Neural cell (in vitro differentiated cells): ENCODE data around the gene ZNF804B. TPM values are rescaled to one million over a fixed set of nuclear protein-coding genes. Genes with fewer than 3 reads are reported as not detected.

Source experiments
- H2AFZ ChIP-seq: fragments of 200-600, 300-800 bp; sonication (generic), shearing (Covaris generic); 2 replicates; pipeline ENCODE4 v1.6.0; 2014; ENCODE audit warnings: low read depth, mild to moderate bottlenecking, antibody characterized with exemption, low read length, moderate library complexity
- H3F3A ChIP-seq: fragments of 200-600 bp; shearing (Covaris generic); 2 replicates; pipeline ENCODE4 v1.6.1; 2016; ENCODE audit warnings: mild to moderate bottlenecking, moderate library complexity, mixed read lengths, antibody characterized with exemption, low read length; ENCODE audit not compliant: insufficient read depth, poor library complexity, severe bottlenecking
- H3K27ac ChIP-seq: fragments of 200-600, 300-800 bp; sonication (generic), shearing (Covaris generic); 2 replicates; pipeline ENCODE4 v1.5.1; 2014; ENCODE audit warnings: mild to moderate bottlenecking, low read length, moderate library complexity
- H3K27me3 ChIP-seq: fragments of 300-800, 200-600 bp; sonication (generic), shearing (Covaris generic); 2 replicates; pipeline ENCODE4 v1.6.0; 2014; ENCODE audit warnings: mild to moderate bottlenecking, low read depth, low read length, moderate library complexity; ENCODE audit not compliant: insufficient read depth
- H3K36me3 ChIP-seq: fragments of 300-800, 200-600 bp; sonication (generic), shearing (Covaris generic); 2 replicates; pipeline ENCODE4 v1.5.1; 2014; ENCODE audit warnings: mild to moderate bottlenecking, antibody characterized with exemption, low read length, moderate library complexity; ENCODE audit not compliant: insufficient read depth
- H3K4me2 ChIP-seq: fragments of 300-800, 200-600 bp; sonication (generic), shearing (Covaris generic); 2 replicates; pipeline ENCODE4 v1.6.0; 2014; ENCODE audit warnings: mild to moderate bottlenecking, low read length
- H3K4me3 ChIP-seq: fragments of 300-800, 200-600 bp; sonication (generic), shearing (Covaris generic); 2 replicates; pipeline ENCODE4 v1.5.1; 2014; ENCODE audit warnings: mild to moderate bottlenecking, low read length, moderate library complexity
- H3K79me2 ChIP-seq: fragments of 200-600 bp; shearing (Covaris generic); replicated peaks from 2 replicates; pipeline ENCODE4 v1.6.0; 2014; ENCODE audit warnings: mild to moderate bottlenecking, low read length, moderate library complexity; ENCODE audit not compliant: insufficient read depth
- H3K9ac ChIP-seq: fragments of 300-800, 200-600 bp; sonication (generic), shearing (Covaris generic); 2 replicates; pipeline ENCODE4 v1.6.1; 2016; ENCODE audit warnings: mild to moderate bottlenecking, low read length, mixed read lengths
- H3K9me2 ChIP-seq: fragments of 200-600 bp; shearing (Covaris generic); 2 replicates; pipeline ENCODE4 v1.6.1; 2016; ENCODE audit warnings: mild to moderate bottlenecking, low read length, mixed read lengths; ENCODE audit not compliant: insufficient read depth
- H3K9me3 ChIP-seq: fragments of 200-600, 300-800 bp; sonication (generic), shearing (Covaris generic); 2 replicates; pipeline ENCODE4 v1.6.1; 2016; ENCODE audit warnings: mild to moderate bottlenecking, mixed run types, low read length, moderate library complexity, mixed read lengths
- H4K20me1 ChIP-seq: fragments of 200-600 bp; shearing (Covaris generic); 2 replicates; pipeline ENCODE4 v1.6.1; 2016; ENCODE audit warnings: mild to moderate bottlenecking, mixed run types; ENCODE audit not compliant: insufficient read depth
- EP300 ChIP-seq: fragments of 450-650 bp; conservative IDR thresholded peaks from 2 replicates; pipeline ENCODE4 v1.6.1; 2014; ENCODE audit warnings: antibody characterized with exemption, mild to moderate bottlenecking, moderate library complexity; ENCODE audit not compliant: poor library complexity, severe bottlenecking
- EZH2 ChIP-seq: fragments of 200-600, 300-800 bp; shearing (Covaris generic), sonication (generic); IDR thresholded peaks from 2 replicates; pipeline ENCODE4 v1.6.1; 2014; ENCODE audit warnings: antibody characterized with exemption, low read length, borderline replicate concordance, mild to moderate bottlenecking; ENCODE audit not compliant: insufficient read depth, poor library complexity, severe bottlenecking
- MXI1 ChIP-seq: fragments of 450-650 bp; conservative IDR thresholded peaks from 2 replicates; pipeline ENCODE4 v1.6.1; 2014; ENCODE audit warnings: antibody characterized with exemption, mild to moderate bottlenecking; ENCODE audit not compliant: poor library complexity, severe bottlenecking
- POLR2AphosphoS5 ChIP-seq: IDR thresholded peaks from 2 replicates; pipeline ENCODE4 v1.6.1; 2012
- RAD21 ChIP-seq: fragments of 450-650 bp; conservative IDR thresholded peaks from 2 replicates; pipeline ENCODE4 v1.6.1; 2014; ENCODE audit warnings: antibody characterized with exemption, mild to moderate bottlenecking, moderate library complexity
- SMC3 ChIP-seq: fragments of 450-650 bp; conservative IDR thresholded peaks from 2 replicates; pipeline ENCODE4 v1.6.1; 2014; ENCODE audit warnings: antibody characterized with exemption, mild to moderate bottlenecking, moderate library complexity; ENCODE audit not compliant: poor library complexity
- TAF1 ChIP-seq: IDR thresholded peaks from 2 replicates; pipeline ENCODE4 v1.6.1; 2012; ENCODE audit warnings: low read depth
- polyA plus RNA-seq: library from polyadenylated mRNA; depleted of rRNA; stranded (reverse); fragments of >200 nt; gene quantifications from 2 replicates; pipeline ENCODE4 v1.2.3, GENCODE V29; 2014
- TF ChIP-seq, protein P1 (sequence below): IDR thresholded peaks from 2 replicates; pipeline ENCODE4 v1.6.1; 2012; ENCODE audit warnings: borderline replicate concordance
- TF ChIP-seq, protein P2 (sequence below): fragments of 450-650 bp; IDR thresholded peaks from 2 replicates; pipeline ENCODE4 v1.5.1; 2014; ENCODE audit warnings: antibody characterized with exemption, mild to moderate bottlenecking, moderate library complexity; ENCODE audit not compliant: poor library complexity, severe bottlenecking

The ZNF804B gene
- polyA plus RNA-seq, 1 donor from 2014 or later = 0.37 TPM

DNA sequence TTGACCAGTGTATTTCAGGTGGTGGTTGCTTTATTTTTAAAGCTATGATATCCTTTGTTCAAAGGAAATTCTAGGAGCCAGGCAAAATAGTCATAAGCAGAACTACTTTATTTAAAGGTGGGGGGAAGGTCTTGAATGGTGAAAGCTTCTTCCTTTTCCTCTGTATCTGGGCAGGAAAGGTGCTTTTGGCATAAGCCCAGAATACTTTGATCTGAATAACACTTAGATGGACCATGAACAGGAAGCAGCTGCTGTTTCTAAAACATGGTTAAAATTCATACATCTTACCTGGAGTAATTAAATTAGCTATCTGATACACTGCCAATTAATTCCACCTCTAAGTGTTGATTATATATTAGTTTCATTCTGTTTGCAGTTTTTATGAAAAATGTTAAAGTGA is 13.3 kb downstream of the ZNF804B start:
- Histone ChIP-seq H3K9me3 (no peaks in the 10 kb centered on the region), H3K9ac (no peak overlapping the region), H3K4me2 (no peak overlapping the region), H3K27ac (no peak overlapping the region), H3K27me3 (no peaks in the 10 kb centered on the region), H4K20me1 (no peaks in the 10 kb centered on the region), H3K79me2 (no peaks in the 10 kb centered on the region), H3F3A (no peaks in the 10 kb centered on the region), H2AFZ (no peak overlapping the region), H3K36me3 (no peaks in the 10 kb centered on the region), H3K4me3 (no peak overlapping the region), H3K9me2 (no peaks in the 10 kb centered on the region)
- TF ChIP-seq MXI1 (no peak), RAD21 (no peak), EZH2 (no peak), POLR2AphosphoS5 (no peak), SMC3 (no peak), EP300 (no peak), TAF1 (no peak)
- TF ChIP-seq, protein P1, sequence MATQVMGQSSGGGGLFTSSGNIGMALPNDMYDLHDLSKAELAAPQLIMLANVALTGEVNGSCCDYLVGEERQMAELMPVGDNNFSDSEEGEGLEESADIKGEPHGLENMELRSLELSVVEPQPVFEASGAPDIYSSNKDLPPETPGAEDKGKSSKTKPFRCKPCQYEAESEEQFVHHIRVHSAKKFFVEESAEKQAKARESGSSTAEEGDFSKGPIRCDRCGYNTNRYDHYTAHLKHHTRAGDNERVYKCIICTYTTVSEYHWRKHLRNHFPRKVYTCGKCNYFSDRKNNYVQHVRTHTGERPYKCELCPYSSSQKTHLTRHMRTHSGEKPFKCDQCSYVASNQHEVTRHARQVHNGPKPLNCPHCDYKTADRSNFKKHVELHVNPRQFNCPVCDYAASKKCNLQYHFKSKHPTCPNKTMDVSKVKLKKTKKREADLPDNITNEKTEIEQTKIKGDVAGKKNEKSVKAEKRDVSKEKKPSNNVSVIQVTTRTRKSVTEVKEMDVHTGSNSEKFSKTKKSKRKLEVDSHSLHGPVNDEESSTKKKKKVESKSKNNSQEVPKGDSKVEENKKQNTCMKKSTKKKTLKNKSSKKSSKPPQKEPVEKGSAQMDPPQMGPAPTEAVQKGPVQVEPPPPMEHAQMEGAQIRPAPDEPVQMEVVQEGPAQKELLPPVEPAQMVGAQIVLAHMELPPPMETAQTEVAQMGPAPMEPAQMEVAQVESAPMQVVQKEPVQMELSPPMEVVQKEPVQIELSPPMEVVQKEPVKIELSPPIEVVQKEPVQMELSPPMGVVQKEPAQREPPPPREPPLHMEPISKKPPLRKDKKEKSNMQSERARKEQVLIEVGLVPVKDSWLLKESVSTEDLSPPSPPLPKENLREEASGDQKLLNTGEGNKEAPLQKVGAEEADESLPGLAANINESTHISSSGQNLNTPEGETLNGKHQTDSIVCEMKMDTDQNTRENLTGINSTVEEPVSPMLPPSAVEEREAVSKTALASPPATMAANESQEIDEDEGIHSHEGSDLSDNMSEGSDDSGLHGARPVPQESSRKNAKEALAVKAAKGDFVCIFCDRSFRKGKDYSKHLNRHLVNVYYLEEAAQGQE = no peak
- TF ChIP-seq, protein P2, sequence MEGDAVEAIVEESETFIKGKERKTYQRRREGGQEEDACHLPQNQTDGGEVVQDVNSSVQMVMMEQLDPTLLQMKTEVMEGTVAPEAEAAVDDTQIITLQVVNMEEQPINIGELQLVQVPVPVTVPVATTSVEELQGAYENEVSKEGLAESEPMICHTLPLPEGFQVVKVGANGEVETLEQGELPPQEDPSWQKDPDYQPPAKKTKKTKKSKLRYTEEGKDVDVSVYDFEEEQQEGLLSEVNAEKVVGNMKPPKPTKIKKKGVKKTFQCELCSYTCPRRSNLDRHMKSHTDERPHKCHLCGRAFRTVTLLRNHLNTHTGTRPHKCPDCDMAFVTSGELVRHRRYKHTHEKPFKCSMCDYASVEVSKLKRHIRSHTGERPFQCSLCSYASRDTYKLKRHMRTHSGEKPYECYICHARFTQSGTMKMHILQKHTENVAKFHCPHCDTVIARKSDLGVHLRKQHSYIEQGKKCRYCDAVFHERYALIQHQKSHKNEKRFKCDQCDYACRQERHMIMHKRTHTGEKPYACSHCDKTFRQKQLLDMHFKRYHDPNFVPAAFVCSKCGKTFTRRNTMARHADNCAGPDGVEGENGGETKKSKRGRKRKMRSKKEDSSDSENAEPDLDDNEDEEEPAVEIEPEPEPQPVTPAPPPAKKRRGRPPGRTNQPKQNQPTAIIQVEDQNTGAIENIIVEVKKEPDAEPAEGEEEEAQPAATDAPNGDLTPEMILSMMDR = no peak

DNA sequence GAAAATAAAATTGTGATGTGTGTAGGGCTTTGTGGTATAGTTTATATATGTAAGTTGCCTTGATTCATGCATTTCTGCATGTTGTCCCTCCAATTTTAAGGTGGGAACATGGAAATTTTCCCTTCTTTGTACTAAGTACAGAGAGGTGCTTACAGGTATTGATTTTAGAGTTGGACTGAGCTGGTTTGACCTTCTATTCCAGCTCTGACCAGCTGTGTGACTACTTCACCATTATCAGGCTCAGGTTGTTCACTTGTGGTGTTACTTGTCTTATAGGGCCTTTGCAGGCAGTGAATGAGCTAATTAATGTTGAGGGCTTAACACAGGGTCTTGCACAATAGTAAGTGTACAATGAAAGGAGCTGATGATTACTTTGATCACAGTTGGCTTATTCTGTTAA is 16.3 kb downstream of the ZNF804B start:
- Histone ChIP-seq H3K27me3 (no peaks in the 10 kb centered on the region), H3F3A (no peaks in the 10 kb centered on the region), H3K9me3 (no peaks in the 10 kb centered on the region), H3K27ac (no peak overlapping the region), H3K9me2 (no peaks in the 10 kb centered on the region), H3K4me2 (no peak overlapping the region), H3K36me3 (no peaks in the 10 kb centered on the region), H3K9ac (no peak overlapping the region), H3K79me2 (no peaks in the 10 kb centered on the region), H4K20me1 (no peaks in the 10 kb centered on the region), H2AFZ (no peak overlapping the region), H3K4me3 (no peak overlapping the region)
- no peak for TF ChIP-seq POLR2AphosphoS5
- no peak for TF ChIP-seq EZH2
- TF ChIP-seq, protein P2 = no peak
- TF ChIP-seq MXI1 = no peak
- TF ChIP-seq TAF1 = no peak
- TF ChIP-seq, protein P1 = no peak
- TF ChIP-seq SMC3 = no peak
- no peak for TF ChIP-seq RAD21
- TF ChIP-seq EP300 = no peak
